Right lobe of liver (tissue), 6 donors: ENCODE data around the gene GMNN. TPM values are rescaled to one million over a fixed set of nuclear protein-coding genes. Genes with fewer than 3 reads are reported as not detected.

Experiments used
- ATAC-seq, 4 donors: fragments of 200-7000 bp; cut with Tn5 transposase; one replicate each; pipeline ENCODE4 v1.9.1; 2020; ENCODE audit warnings: mild to moderate bottlenecking in 4 of 4, moderate library complexity in 4 of 4
- DNase-seq, 3 donors: peaks; one replicate each; pipeline ENCODE4 v3.0.0-alpha.2; 2020
- H3K27ac ChIP-seq, 3 donors: fragments of 200-600 bp; one replicate each; pipeline ENCODE4 v1.8.0; 2022
- H3K27me3 ChIP-seq, 2 donors: fragments of 200-600 bp; one replicate each; pipeline ENCODE4 v1.8.0; 2022
- H3K36me3 ChIP-seq, 4 donors: fragments of 200-600 bp; sonication (generic) in 1 of 4; one replicate each; pipeline versions ENCODE4 v1.5.1 to v1.8.0; 2017 to 2022; ENCODE audit warnings: control low read depth in 1 of 4
- H3K4me1 ChIP-seq, 4 donors: fragments of 200-600 bp; sonication (generic) in 1 of 4; one replicate each; pipeline versions ENCODE4 v1.5.1 to v1.8.0; 2017 to 2022; ENCODE audit warnings: control low read depth in 1 of 4
- H3K4me3 ChIP-seq, 3 donors: fragments of 200-600 bp; one replicate each; pipeline ENCODE4 v1.8.0; 2022
- H3K9me3 ChIP-seq, 4 donors: fragments of 200-600 bp; sonication (generic) in 1 of 4; one replicate each; pipeline versions ENCODE4 v1.5.1 to v1.8.0; 2017 to 2022; ENCODE audit warnings: control low read depth in 1 of 4
- CTCF ChIP-seq, 4 donors: fragments of 200-600 bp in 3 of 4; fragments of 450-650 bp in 1 of 4; IDR thresholded peaks; one replicate each; pipeline versions ENCODE4 v1.5.1 to v1.8.0; 2016 to 2022; ENCODE audit warnings: antibody characterized with exemption in 4 of 4, mild to moderate bottlenecking in 2 of 4
- POLR2A ChIP-seq: fragments of 450-650 bp; IDR thresholded peaks from one replicate; pipeline ENCODE4 v1.6.1; 2017; ENCODE audit warnings: antibody characterized with exemption, mild to moderate bottlenecking
- whole genome bisulfite sequencing: methylation state at CpG from one replicate; pipeline ENCODE4 v1.1.6; 2018; ENCODE audit warnings: low coverage, low lambda C conversion rate; ENCODE audit not compliant: insufficient coverage; ENCODE audit errors: missing lambda C conversion rate; 5-methylcytosine and 5-hydroxymethylcytosine counted together
- intact Hi-C, 2 donors: fragments of 100-400 bp; cut with DNase I; formaldehyde crosslinking; loops; one replicate each; pipeline versions ENCODE4 v1.11.2 to v1.14.1; 2022
- total RNA-seq, 6 experiments: library from RNA; depleted of rRNA in 2 of 6; stranded (reverse); fragments of >200 nt in 2 of 6; fragmentation: NEBNext Ultra II Directional in 3 of 6; extraction: Animal tissue kit (Norgen Biotek cat#: 25700) in 3 of 6; gene quantifications; one replicate each; pipeline versions ENCODE4 v1.1.0 to v1.2.4, GENCODE V29; 2016 to 2023
- donor health status: DM: no; HTN: yes; CAD: no.
- donor health status: DM: no; HTN: no; CAD: no.
- donor health status: DM: no; HTN: no; CAD: no.
- donor health status: DM: no; HTN: yes; CAD: no.
- donor health status: DM: no; HTN: yes; CAD: no.

GMNN gene
- total RNA-seq, 6 experiments from 2014 or later: 7.7 to 19.0 (median 8.3) TPM

- H3K36me3 ChIP-seq: peaks cover 0 to 8% (median under 1%) of the 10 kb centered on the region in 4 donors
- H3K4me1 ChIP-seq: no peaks in the 10 kb centered on the region
- TF ChIP-seq POLR2A: no peak
- no peak for TF ChIP-seq CTCF (IDR thresholded peaks at IDR 0.05)
- no peak for ATAC-seq
- no peak for DNase-seq
- 82% methylated on average over 2 of the region's 2 CpGs for WGBS
- intact Hi-C loops: no loop called here
- no peak overlapping the region for H3K27ac ChIP-seq
- H3K4me3 ChIP-seq: no peak overlapping the region
- no peaks in the 10 kb centered on the region for H3K9me3 ChIP-seq
- H3K27me3 ChIP-seq: no peaks in the 10 kb centered on the region
Measured at GRCh38 chr6:24823185-24823584, 48.4 kb downstream of the GMNN start.

GRCh38 chr6:24824142-24824938 lies 49.6 kb downstream of the GMNN start:
- H3K4me3 ChIP-seq: no peak overlapping the region
- TF ChIP-seq POLR2A (no peak), CTCF (IDR thresholded peaks at IDR 0.05) (no peak)
- H3K27ac ChIP-seq: no peak overlapping the region
- no peak for DNase-seq
- no peaks in the 10 kb centered on the region for H3K27me3 ChIP-seq
- intact Hi-C loops: no loop called here
- H3K9me3 ChIP-seq: no peaks in the 10 kb centered on the region
- ATAC-seq: no peak
- peaks cover 0 to 8% (median under 1%) of the 10 kb centered on the region in 4 donors for H3K36me3 ChIP-seq
- H3K4me1 ChIP-seq: no peaks in the 10 kb centered on the region
- 63% methylated on average over 6 of the region's 6 CpGs for WGBS

GRCh38 chr6:24825130-24825630 lies 50.4 kb downstream of the GMNN start:
- peaks cover 0 to 8% (median under 1%) of the 10 kb centered on the region in 4 donors for H3K36me3 ChIP-seq
- H3K27me3 ChIP-seq: no peaks in the 10 kb centered on the region
- H3K27ac ChIP-seq: no peak overlapping the region
- ATAC-seq (no peak), DNase-seq (no peak)
- no peaks in the 10 kb centered on the region for H3K4me1 ChIP-seq
- WGBS: 50% methylated on average over 2 of the region's 2 CpGs
- TF ChIP-seq CTCF (IDR thresholded peaks at IDR 0.05) (no peak), POLR2A (no peak)
- intact Hi-C loops: no loop called here
- H3K4me3 ChIP-seq: no peak overlapping the region
- no peaks in the 10 kb centered on the region for H3K9me3 ChIP-seq

GRCh38 chr6:24827162-24827561 lies 52.4 kb downstream of the GMNN start:
- Histone ChIP-seq H3K27me3 (no peaks in the 10 kb centered on the region), H3K36me3 (peaks cover 0 to 8% (median under 1%) of the 10 kb centered on the region in 4 donors), H3K4me3 (no peak overlapping the region), H3K4me1 (no peaks in the 10 kb centered on the region), H3K9me3 (no peaks in the 10 kb centered on the region), H3K27ac (no peak overlapping the region)
- no peak for DNase-seq
- no peak for TF ChIP-seq CTCF (IDR thresholded peaks at IDR 0.05)
- TF ChIP-seq POLR2A: no peak
- intact Hi-C loops: no loop called here
- WGBS: 76% methylated on average over 3 of the region's 3 CpGs
- peak in 1 of 4 donors; percentile 46 for ATAC-seq
